Muscle layer of duodenum (tissue), 2 donors: ENCODE measurements around the gene PLXNA4.

ENCODE experiments used
- H3K27ac ChIP-seq: one replicate; pipeline ENCODE4 v1.7.0; 2013; ENCODE audit warnings: mild to moderate bottlenecking, low read length
- H3K27me3 ChIP-seq: one replicate; pipeline ENCODE4 v1.7.0; 2013; ENCODE audit warnings: low read depth, mild to moderate bottlenecking, control low read depth, low read length
- H3K36me3 ChIP-seq, 2 donors: one replicate each; pipeline ENCODE4 v1.7.0; 2013; ENCODE audit warnings: low read length in 2 of 2, control low read depth in 1 of 2, mild to moderate bottlenecking in 1 of 2; ENCODE audit not compliant: insufficient read depth in 2 of 2, control insufficient read depth in 1 of 2
- H3K4me1 ChIP-seq, 2 donors: one replicate each; pipeline ENCODE4 v1.7.0; 2013; ENCODE audit warnings: low read length in 2 of 2, mild to moderate bottlenecking in 2 of 2, control low read depth in 1 of 2, moderate library complexity in 1 of 2; ENCODE audit not compliant: insufficient read depth in 2 of 2, control insufficient read depth in 1 of 2
- H3K4me3 ChIP-seq, 2 donors: one replicate each; pipeline ENCODE4 v1.7.0; 2013; ENCODE audit warnings: low read length in 2 of 2, low read depth in 1 of 2, mild to moderate bottlenecking in 1 of 2
- H3K9me3 ChIP-seq, 2 donors: one replicate each; pipeline ENCODE4 v1.7.0; 2013; ENCODE audit warnings: low read length in 2 of 2, control low read depth in 1 of 2, mild to moderate bottlenecking in 1 of 2; ENCODE audit not compliant: control insufficient read depth in 1 of 2
- donor health status: healthy.

PLXNA4 gene

GRCh38 chr7:132575982-132576720, at the start of gene PLXNA4:
Gene PLXNA4, minus strand, starts transcription at chr7:132576470. Its CDS starts 67,777 bp downstream, at chr7:132508693.
- H3K27ac ChIP-seq = no peak within 1 kb of the TSS
- H3K4me3 ChIP-seq = peak within 1 kb of the TSS; percentile 62 to 66

GRCh38 chr7:132625651-132626050, 49.4 kb upstream of the PLXNA4 start:
- no peaks in the 10 kb centered on the region for H3K27me3 ChIP-seq
- no peak overlapping the region for H3K4me3 ChIP-seq
- H3K9me3 ChIP-seq = no peaks in the 10 kb centered on the region
- H3K4me1 ChIP-seq = no peaks in the 10 kb centered on the region
- no peak overlapping the region for H3K27ac ChIP-seq
- H3K36me3 ChIP-seq = no peaks in the 10 kb centered on the region

More at GRCh38 chr7:132575982-132576720, at the start of gene PLXNA4:
- Histone ChIP-seq H3K36me3 (no peaks in the 10 kb centered on the region), H3K4me1 (peaks cover 0 to 29% of the 10 kb centered on the region in 2 donors), H3K9me3 (no peaks in the 10 kb centered on the region), H3K27me3 (peaks cover 34% of the 10 kb centered on the region)

DNA sequence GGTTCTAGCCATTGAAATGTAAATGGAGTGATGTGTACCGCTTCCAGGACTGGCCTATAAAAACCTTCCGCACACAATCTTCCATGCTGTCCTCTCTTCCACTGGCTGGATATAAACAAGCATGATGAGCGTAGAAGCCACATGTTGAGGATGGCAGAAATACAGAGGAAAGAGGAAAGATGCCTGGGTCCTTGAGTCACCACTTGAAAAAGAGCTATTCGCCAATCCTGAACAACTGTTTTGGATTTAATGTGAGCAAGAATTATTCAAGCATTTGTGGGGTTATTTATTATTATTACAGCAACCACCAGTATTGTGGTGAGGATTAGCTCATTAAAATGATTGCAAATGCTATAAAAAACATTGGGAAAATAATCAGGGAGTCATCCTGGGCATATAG, 45.8 kb upstream of the PLXNA4 start:
- Histone ChIP-seq H3K27ac (no peak overlapping the region), H3K9me3 (no peaks in the 10 kb centered on the region), H3K27me3 (no peaks in the 10 kb centered on the region), H3K36me3 (no peaks in the 10 kb centered on the region), H3K4me1 (no peaks in the 10 kb centered on the region), H3K4me3 (no peak overlapping the region)

DNA sequence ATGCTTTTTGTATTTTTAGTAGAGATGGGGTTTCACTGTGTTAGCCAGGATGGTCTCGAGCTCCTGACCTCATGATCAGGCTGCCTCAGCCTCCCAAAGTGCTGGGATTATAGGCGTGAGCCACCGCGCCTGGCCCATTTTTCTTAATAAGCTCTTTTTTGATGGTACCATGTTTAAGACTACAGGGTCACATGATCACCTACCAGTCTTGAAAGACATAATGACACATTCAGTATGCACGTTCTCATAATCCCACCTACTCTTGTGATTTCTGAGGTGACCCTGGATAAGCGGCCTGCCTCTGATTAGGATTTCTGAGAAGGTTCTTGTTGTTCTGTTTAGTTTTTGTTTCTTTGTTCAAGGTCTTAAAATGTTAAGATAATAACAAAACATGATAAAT, 43.7 kb upstream of the PLXNA4 start:
- no peak overlapping the region for H3K4me3 ChIP-seq
- H3K9me3 ChIP-seq = no peaks in the 10 kb centered on the region
- no peaks in the 10 kb centered on the region for H3K36me3 ChIP-seq
- H3K4me1 ChIP-seq = peaks cover 0 to 1% of the 10 kb centered on the region in 2 donors
- H3K27ac ChIP-seq = no peak overlapping the region
- H3K27me3 ChIP-seq = no peaks in the 10 kb centered on the region

DNA sequence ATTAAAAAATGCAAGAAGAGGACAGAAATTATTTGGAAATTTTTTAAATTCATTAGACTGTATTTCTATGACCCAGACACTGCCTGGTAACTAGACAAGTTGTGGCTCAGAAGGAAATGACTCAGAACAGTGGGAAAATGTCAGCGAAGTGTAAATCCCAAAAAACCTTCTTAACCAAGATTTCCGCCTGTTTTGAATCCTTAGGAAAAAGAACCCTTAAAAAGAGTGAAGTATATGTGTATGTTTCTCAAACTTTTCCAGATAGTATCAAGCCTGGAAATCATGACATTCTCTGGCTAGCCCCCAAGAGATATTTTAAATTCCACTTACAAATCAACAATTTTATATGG, 42.7 kb upstream of the PLXNA4 start:
- H3K4me1 ChIP-seq = peaks cover 0 to 3% of the 10 kb centered on the region in 2 donors
- no peaks in the 10 kb centered on the region for H3K9me3 ChIP-seq
- H3K27me3 ChIP-seq = no peaks in the 10 kb centered on the region
- H3K27ac ChIP-seq = no peak overlapping the region
- no peak overlapping the region for H3K4me3 ChIP-seq
- no peaks in the 10 kb centered on the region for H3K36me3 ChIP-seq

GRCh38 chr7:132618271-132618955, 42.1 kb upstream of the PLXNA4 start:
- Histone ChIP-seq H3K9me3 (no peaks in the 10 kb centered on the region), H3K4me1 (peaks cover 0 to 3% of the 10 kb centered on the region in 2 donors), H3K27ac (no peak overlapping the region), H3K36me3 (no peaks in the 10 kb centered on the region), H3K4me3 (no peak overlapping the region), H3K27me3 (no peaks in the 10 kb centered on the region)

DNA sequence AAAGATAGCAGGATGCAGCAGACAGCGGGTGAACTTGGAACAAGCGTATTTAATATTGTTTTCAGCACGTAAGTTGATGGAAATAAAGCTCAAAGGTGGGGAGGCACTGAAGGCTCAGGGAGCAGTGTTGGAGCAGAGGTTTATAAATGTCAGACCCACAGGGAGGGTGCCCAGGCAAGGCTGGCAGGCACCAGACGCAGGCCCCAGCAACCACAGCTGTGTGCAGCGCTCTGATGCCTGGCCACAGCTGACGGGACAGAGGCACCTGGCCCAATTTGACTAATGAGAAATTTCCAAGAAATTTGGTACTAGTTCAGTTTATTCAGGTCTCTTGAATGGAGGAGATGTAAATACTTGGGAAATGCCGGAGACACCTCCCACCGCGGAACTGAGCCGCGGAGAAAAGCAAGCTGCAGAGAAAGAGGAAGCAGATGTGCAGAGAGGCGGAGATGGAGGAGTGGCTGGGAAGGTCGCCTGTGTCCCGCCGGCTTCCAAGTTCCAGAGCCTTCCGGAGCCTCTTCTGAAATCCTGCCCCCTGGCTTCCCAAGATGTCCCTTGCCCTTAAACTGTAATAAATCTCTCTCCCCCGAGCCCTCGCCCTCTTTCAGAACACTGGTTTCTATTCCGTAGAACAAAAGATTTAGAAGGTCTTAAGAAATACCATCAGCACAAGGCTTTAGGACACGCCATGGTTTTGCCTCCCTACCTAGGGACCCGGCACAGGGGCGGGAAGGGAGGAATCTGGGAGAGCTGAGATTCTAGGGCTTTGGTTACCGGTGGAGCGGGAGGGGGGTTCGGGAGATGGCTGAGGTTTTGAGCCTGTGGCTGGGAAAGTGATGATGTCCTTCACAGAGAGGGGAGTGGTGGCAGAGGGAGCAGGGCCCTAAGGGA, 38.4 kb upstream of the PLXNA4 start:
- no peak overlapping the region for H3K27ac ChIP-seq
- no peaks in the 10 kb centered on the region for H3K27me3 ChIP-seq
- no peaks in the 10 kb centered on the region for H3K36me3 ChIP-seq
- no peaks in the 10 kb centered on the region for H3K9me3 ChIP-seq
- H3K4me3 ChIP-seq = peak overlapping the region; percentile 34 to 45
- H3K4me1 ChIP-seq = peaks cover 0 to 3% of the 10 kb centered on the region in 2 donors

DNA sequence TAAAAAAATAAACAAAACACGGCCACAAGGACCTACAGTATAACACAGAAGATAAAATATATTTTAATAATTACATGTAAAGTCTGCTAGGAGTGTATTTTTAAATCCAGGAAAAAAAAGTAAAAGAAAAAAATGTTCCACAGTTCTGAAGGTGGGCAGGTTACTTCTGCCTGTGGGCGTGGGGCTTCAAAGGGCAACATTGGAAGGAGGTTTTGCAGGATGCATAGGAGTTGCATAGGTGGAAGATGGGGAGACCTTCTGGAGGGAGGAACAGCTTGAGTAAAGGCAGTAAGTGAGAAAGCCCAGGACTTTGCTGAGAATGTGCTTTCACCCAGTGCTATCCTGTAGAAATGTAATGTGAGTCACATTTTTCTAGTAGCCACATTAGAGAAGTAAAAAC, 37.5 kb upstream of the PLXNA4 start:
- no peaks in the 10 kb centered on the region for H3K27me3 ChIP-seq
- H3K4me3 ChIP-seq = no peak overlapping the region

GRCh38 chr7:132610995-132611394, 34.7 kb upstream of the PLXNA4 start:
- Histone ChIP-seq H3K4me3 (no peak overlapping the region), H3K36me3 (no peaks in the 10 kb centered on the region), H3K4me1 (peaks cover 0 to 3% of the 10 kb centered on the region in 2 donors), H3K27me3 (no peaks in the 10 kb centered on the region), H3K9me3 (no peaks in the 10 kb centered on the region), H3K27ac (no peak overlapping the region)

More for the DNA sequence above, 37.5 kb upstream of the PLXNA4 start:
- Histone ChIP-seq H3K27ac (no peak overlapping the region), H3K36me3 (no peaks in the 10 kb centered on the region), H3K4me1 (peaks cover 0 to 3% of the 10 kb centered on the region in 2 donors), H3K9me3 (no peaks in the 10 kb centered on the region)

GRCh38 chr7:132609906-132610520, 33.7 kb upstream of the PLXNA4 start:
- no peak overlapping the region for H3K4me3 ChIP-seq
- H3K36me3 ChIP-seq = no peaks in the 10 kb centered on the region
- no peaks in the 10 kb centered on the region for H3K9me3 ChIP-seq
- no peak overlapping the region for H3K27ac ChIP-seq
- no peaks in the 10 kb centered on the region for H3K27me3 ChIP-seq
- H3K4me1 ChIP-seq = peaks cover 0 to 2% of the 10 kb centered on the region in 2 donors

DNA sequence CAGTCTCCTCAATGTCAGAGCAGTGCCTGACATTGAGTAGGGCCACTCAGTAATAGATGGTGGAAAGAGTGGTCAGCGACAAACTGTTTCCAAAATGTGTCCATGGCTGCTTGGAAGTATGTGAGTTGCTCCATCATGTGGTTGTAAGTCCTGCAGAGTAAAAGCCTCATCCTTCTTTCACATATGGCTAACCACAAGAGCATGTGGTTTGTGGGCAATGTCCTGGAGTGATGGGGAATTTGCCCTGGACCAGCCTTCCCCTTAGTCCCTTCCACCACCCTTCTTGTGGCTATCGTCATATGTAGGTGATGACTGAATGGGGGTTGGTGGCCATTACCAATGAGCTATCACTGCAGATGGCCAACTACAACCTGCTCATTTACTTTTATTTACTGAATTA, 33.0 kb upstream of the PLXNA4 start:
- no peaks in the 10 kb centered on the region for H3K4me1 ChIP-seq
- H3K27me3 ChIP-seq = no peaks in the 10 kb centered on the region
- H3K4me3 ChIP-seq = no peak overlapping the region
- no peaks in the 10 kb centered on the region for H3K36me3 ChIP-seq
- H3K27ac ChIP-seq = no peak overlapping the region
- no peaks in the 10 kb centered on the region for H3K9me3 ChIP-seq
